ENCODE results near the gene C2orf49.
"Not testable (repeated sequence)": the region's sequence is repeated elsewhere in the genome, so short reads cannot be mapped to it uniquely, and the experiment has no call there.

- not testable (repeated sequence) for TF ChIP-seq CTCF, POLR2A (IDR thresholded peaks at IDR 0.05)
Observed at GRCh38 chr2:105327271-105327670, 10.1 kb upstream of the C2orf49 start.
